Neuron (in vitro differentiated cells): ENCODE measurements around the gene USP31.
A peak's percentile ranks its signal among the peaks of the same experiment; 100 is the strongest.
"Not testable (repeated sequence)": the region's sequence is repeated elsewhere in the genome, so short reads cannot be mapped to it uniquely, and the experiment has no call there.

Source experiments
- H2AFZ ChIP-seq: one replicate; pipeline ENCODE4 v1.6.1; 2013; ENCODE audit warnings: low read depth, mild to moderate bottlenecking, inconsistent platforms, low read length, moderate library complexity
- H3K27me3 ChIP-seq: one replicate; pipeline ENCODE4 v1.6.1; 2013; ENCODE audit warnings: low read length; ENCODE audit not compliant: insufficient read depth
- H3K36me3 ChIP-seq: one replicate; pipeline ENCODE4 v1.6.1; 2013; ENCODE audit warnings: low read length; ENCODE audit not compliant: insufficient read depth
- H3K4me1 ChIP-seq: one replicate; pipeline ENCODE4 v1.6.1; 2013; ENCODE audit warnings: low read length; ENCODE audit not compliant: insufficient read depth
- H3K4me3 ChIP-seq: 2 replicates; pipeline ENCODE4 v1.5.1; 2013; ENCODE audit warnings: mild to moderate bottlenecking, low read length, moderate library complexity
- H3K9me3 ChIP-seq: one replicate; pipeline ENCODE4 v1.6.1; 2013; ENCODE audit warnings: low read length

USP31 gene

GRCh38 chr16:23149993-23150364, 727 bp upstream of the USP31 start:
- peak overlapping the region; percentile 46 for H3K4me3 ChIP-seq

GRCh38 chr16:23148513-23149266, 562 bp downstream of the USP31 start:
- peak overlapping the region; percentile 46 for H3K4me3 ChIP-seq
- peaks cover 9% of the 10 kb centered on the region for H3K4me1 ChIP-seq
- H3K27me3 ChIP-seq = no peaks in the 10 kb centered on the region
- H3K9me3 ChIP-seq = no peaks in the 10 kb centered on the region
- H3K36me3 ChIP-seq = no peaks in the 10 kb centered on the region
- H2AFZ ChIP-seq = no peak overlapping the region

More at GRCh38 chr16:23149993-23150364, 727 bp upstream of the USP31 start:
- Histone ChIP-seq H3K4me1 (peaks cover 9% of the 10 kb centered on the region), H3K9me3 (no peaks in the 10 kb centered on the region), H2AFZ (peak overlapping the region; percentile 32), H3K27me3 (no peaks in the 10 kb centered on the region), H3K36me3 (no peaks in the 10 kb centered on the region)

- no peaks in the 10 kb centered on the region for H3K27me3 ChIP-seq
- no peak overlapping the region for H2AFZ ChIP-seq
- no peaks in the 10 kb centered on the region for H3K36me3 ChIP-seq
- H3K4me3 ChIP-seq = peak overlapping the region; percentile 46
- H3K9me3 ChIP-seq = no peaks in the 10 kb centered on the region
- peaks cover 11% of the 10 kb centered on the region for H3K4me1 ChIP-seq
These were observed 1.1 kb downstream of the USP31 start for GRCh38 chr16:23148166-23148512.

GRCh38 chr16:23147666-23148065, 1.6 kb downstream of the USP31 start:
- Histone ChIP-seq H3K4me1 (peaks cover 12% of the 10 kb centered on the region), H3K9me3 (no peaks in the 10 kb centered on the region), H3K36me3 (no peaks in the 10 kb centered on the region), H3K4me3 (peak overlapping the region; percentile 46), H3K27me3 (no peaks in the 10 kb centered on the region), H2AFZ (no peak overlapping the region)

GRCh38 chr16:23146877-23147601, 2.2 kb downstream of the USP31 start:
- Histone ChIP-seq H3K4me3 (no peak overlapping the region), H3K9me3 (no peaks in the 10 kb centered on the region), H3K4me1 (peaks cover 12% of the 10 kb centered on the region), H3K36me3 (no peaks in the 10 kb centered on the region), H3K27me3 (no peaks in the 10 kb centered on the region), H2AFZ (no peak overlapping the region)

GRCh38 chr16:23145608-23146007, 3.6 kb downstream of the USP31 start:
- no peak overlapping the region for H3K4me3 ChIP-seq

GRCh38 chr16:23145186-23145585, 4.1 kb downstream of the USP31 start:
- Histone ChIP-seq H2AFZ (no peak overlapping the region), H3K4me3 (no peak overlapping the region), H3K36me3 (no peaks in the 10 kb centered on the region), H3K4me1 (peaks cover 12% of the 10 kb centered on the region), H3K27me3 (no peaks in the 10 kb centered on the region), H3K9me3 (no peaks in the 10 kb centered on the region)

More at GRCh38 chr16:23145608-23146007, 3.6 kb downstream of the USP31 start:
- H3K9me3 ChIP-seq = no peaks in the 10 kb centered on the region
- no peaks in the 10 kb centered on the region for H3K27me3 ChIP-seq
- no peaks in the 10 kb centered on the region for H3K36me3 ChIP-seq
- peaks cover 12% of the 10 kb centered on the region for H3K4me1 ChIP-seq
- H2AFZ ChIP-seq = no peak overlapping the region

- H3K36me3 ChIP-seq, H3K9me3 ChIP-seq, H2AFZ ChIP-seq, H3K4me3 ChIP-seq, H3K27me3 ChIP-seq: not testable (repeated sequence)
- peaks cover 12% of the 10 kb centered on the region for H3K4me1 ChIP-seq
These were observed 4.9 kb downstream of the USP31 start for GRCh38 chr16:23144393-23144792.

- Histone ChIP-seq H3K4me3 (no peak overlapping the region), H3K4me1 (peaks cover 12% of the 10 kb centered on the region), H2AFZ (no peak overlapping the region), H3K36me3 (no peaks in the 10 kb centered on the region), H3K9me3 (no peaks in the 10 kb centered on the region), H3K27me3 (no peaks in the 10 kb centered on the region)
These were observed 5.9 kb downstream of the USP31 start for GRCh38 chr16:23143391-23143790.

- Histone ChIP-seq H3K9me3 (peaks cover 4% of the 10 kb centered on the region), H3K4me3 (no peak overlapping the region), H3K4me1 (peaks cover 8% of the 10 kb centered on the region), H3K36me3 (no peaks in the 10 kb centered on the region), H3K27me3 (no peaks in the 10 kb centered on the region), H2AFZ (no peak overlapping the region)
These were observed 7.1 kb downstream of the USP31 start for GRCh38 chr16:23141959-23142740.

GRCh38 chr16:23141500-23141899, 7.8 kb downstream of the USP31 start:
- Histone ChIP-seq H3K27me3 (no peaks in the 10 kb centered on the region), H2AFZ (no peak overlapping the region), H3K4me1 (peaks cover 8% of the 10 kb centered on the region), H3K9me3 (peaks cover 4% of the 10 kb centered on the region), H3K4me3 (no peak overlapping the region), H3K36me3 (no peaks in the 10 kb centered on the region)

- Histone ChIP-seq H3K9me3 (peaks cover 4% of the 10 kb centered on the region), H3K27me3 (no peaks in the 10 kb centered on the region), H3K4me3 (no peak overlapping the region), H3K36me3 (no peaks in the 10 kb centered on the region), H3K4me1 (peaks cover 8% of the 10 kb centered on the region), H2AFZ (no peak overlapping the region)
These were observed 8.2 kb downstream of the USP31 start for GRCh38 chr16:23141033-23141432.

GRCh38 chr16:23140107-23140506, 9.1 kb downstream of the USP31 start:
- H2AFZ ChIP-seq = no peak overlapping the region

More at GRCh38 chr16:23140107-23140506, 9.1 kb downstream of the USP31 start:
- H3K4me1 ChIP-seq = peaks cover 4% of the 10 kb centered on the region
- peaks cover 4% of the 10 kb centered on the region for H3K9me3 ChIP-seq
- H3K36me3 ChIP-seq = no peaks in the 10 kb centered on the region
- H3K27me3 ChIP-seq = no peaks in the 10 kb centered on the region
- no peak overlapping the region for H3K4me3 ChIP-seq
